Measurements from ENCODE around the gene MED29. TPM values are rescaled to one million over a fixed set of nuclear protein-coding genes. Genes with fewer than 3 reads are reported as not detected.

MED29 gene
- total and polyA plus RNA-seq, 2 of the 13 experiments (the other 11 are each of a cell fraction or from before 2014, with no cell fraction given) = 14.0 to 19.7 TPM

DNA sequence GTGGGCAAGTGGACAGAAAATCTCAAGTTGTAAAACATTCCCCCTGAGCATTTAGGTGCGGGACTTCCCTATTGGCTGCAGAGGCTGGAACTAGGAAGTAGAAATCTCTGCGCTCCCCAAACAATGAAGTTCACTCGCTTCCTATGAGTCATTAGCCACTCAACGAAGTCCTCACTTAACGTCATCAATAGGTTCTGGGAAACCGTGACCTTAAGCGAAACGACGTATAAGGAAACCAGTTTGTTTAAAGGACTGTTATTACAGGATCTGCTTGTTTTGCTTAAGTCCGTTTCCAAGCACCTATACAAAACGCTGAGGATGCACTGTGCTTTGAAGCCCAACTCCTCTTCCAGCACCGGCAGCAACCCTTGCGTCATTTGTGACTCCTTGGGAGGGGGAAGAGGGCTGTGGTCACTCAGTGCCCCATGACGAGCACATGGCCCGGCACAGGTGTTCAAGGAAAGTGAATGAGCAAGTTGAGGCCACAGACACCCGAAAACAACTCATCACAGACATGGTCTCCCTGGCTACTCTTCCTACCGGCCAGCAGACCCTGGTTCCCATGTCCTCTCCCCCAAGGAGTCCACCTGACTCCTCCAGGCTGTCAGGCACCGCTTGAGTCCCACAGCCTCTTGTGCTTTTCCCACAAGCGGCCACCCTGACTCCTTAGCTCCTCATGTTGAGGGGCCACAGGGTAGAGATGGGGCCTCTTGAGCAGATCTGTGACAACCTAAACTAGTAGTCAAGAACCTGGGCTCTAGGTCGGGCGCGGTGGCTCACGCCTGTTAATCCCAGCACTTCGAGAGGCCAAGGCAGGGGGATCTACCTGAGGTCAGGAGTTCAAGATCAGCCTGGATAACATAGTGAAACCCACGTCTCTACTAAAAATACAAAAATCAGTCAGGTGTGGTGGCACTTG, 39.8 kb downstream of the MED29 start (continued):
- TF ChIP-seq ZNF350 (CRISPR knock-in tag; IDR thresholded peaks at IDR 0.05; ENCODE audit: borderline replicate concordance, low read depth) (0 out of 2 replicates have a peak, but pooled peaks have one; percentile 47), ZNF570 (CRISPR knock-in tag; IDR thresholded peaks at IDR 0.05; ENCODE audit: borderline replicate concordance) (no peak), ZNF878 (CRISPR knock-in tag; IDR thresholded peaks at IDR 0.05) (no peak), RORA (CRISPR knock-in tag; IDR thresholded peaks at IDR 0.05) (no peak), RFX5 (IDR thresholded peaks at IDR 0.05; ENCODE audit: low read depth, low read length) (no peak), SSRP1 (CRISPR knock-in tag; IDR thresholded peaks at IDR 0.05) (peak; percentile 90), RBAK (CRISPR knock-in tag; IDR thresholded peaks at IDR 0.05) (no peak), PHF20 (CRISPR knock-in tag; IDR thresholded peaks at IDR 0.05) (no peak), ZNF431 (CRISPR knock-in tag; IDR thresholded peaks at IDR 0.05; ENCODE audit: borderline replicate concordance, low read depth) (no peak), ZMYM3 (CRISPR knock-in tag; IDR thresholded peaks at IDR 0.05) (no peak), ELF1 (CRISPR knock-in tag; IDR thresholded peaks at IDR 0.05) (peak; percentile 67), ZFP36L2 (CRISPR knock-in tag; IDR thresholded peaks at IDR 0.05) (no peak), RCOR2 (CRISPR knock-in tag; IDR thresholded peaks at IDR 0.05) (no peak), ZNF253 (CRISPR knock-in tag; IDR thresholded peaks at IDR 0.05; ENCODE audit: borderline replicate concordance) (no peak), PRPF4 (IDR thresholded peaks at IDR 0.05; ENCODE audit: low read depth, low read length, poor library complexity, severe bottlenecking) (no peak), MEIS1 (CRISPR knock-in tag; IDR thresholded peaks at IDR 0.05; ENCODE audit: borderline replicate concordance) (no peak), ZNF768 (CRISPR knock-in tag; IDR thresholded peaks at IDR 0.05) (no peak)
- TF ChIP-seq, protein P1, sequence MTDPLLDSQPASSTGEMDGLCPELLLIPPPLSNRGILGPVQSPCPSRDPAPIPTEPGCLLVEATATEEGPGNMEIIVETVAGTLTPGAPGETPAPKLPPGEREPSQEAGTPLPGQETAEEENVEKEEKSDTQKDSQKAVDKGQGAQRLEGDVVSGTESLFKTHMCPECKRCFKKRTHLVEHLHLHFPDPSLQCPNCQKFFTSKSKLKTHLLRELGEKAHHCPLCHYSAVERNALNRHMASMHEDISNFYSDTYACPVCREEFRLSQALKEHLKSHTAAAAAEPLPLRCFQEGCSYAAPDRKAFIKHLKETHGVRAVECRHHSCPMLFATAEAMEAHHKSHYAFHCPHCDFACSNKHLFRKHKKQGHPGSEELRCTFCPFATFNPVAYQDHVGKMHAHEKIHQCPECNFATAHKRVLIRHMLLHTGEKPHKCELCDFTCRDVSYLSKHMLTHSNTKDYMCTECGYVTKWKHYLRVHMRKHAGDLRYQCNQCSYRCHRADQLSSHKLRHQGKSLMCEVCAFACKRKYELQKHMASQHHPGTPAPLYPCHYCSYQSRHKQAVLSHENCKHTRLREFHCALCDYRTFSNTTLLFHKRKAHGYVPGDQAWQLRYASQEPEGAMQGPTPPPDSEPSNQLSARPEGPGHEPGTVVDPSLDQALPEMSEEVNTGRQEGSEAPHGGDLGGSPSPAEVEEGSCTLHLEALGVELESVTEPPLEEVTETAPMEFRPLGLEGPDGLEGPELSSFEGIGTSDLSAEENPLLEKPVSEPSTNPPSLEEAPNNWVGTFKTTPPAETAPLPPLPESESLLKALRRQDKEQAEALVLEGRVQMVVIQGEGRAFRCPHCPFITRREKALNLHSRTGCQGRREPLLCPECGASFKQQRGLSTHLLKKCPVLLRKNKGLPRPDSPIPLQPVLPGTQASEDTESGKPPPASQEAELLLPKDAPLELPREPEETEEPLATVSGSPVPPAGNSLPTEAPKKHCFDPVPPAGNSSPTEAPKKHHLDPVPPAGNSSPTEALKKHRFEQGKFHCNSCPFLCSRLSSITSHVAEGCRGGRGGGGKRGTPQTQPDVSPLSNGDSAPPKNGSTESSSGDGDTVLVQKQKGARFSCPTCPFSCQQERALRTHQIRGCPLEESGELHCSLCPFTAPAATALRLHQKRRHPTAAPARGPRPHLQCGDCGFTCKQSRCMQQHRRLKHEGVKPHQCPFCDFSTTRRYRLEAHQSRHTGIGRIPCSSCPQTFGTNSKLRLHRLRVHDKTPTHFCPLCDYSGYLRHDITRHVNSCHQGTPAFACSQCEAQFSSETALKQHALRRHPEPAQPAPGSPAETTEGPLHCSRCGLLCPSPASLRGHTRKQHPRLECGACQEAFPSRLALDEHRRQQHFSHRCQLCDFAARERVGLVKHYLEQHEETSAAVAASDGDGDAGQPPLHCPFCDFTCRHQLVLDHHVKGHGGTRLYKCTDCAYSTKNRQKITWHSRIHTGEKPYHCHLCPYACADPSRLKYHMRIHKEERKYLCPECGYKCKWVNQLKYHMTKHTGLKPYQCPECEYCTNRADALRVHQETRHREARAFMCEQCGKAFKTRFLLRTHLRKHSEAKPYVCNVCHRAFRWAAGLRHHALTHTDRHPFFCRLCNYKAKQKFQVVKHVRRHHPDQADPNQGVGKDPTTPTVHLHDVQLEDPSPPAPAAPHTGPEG (CRISPR knock-in tag; IDR thresholded peaks at IDR 0.05) = no peak
- TF ChIP-seq, protein P2, sequence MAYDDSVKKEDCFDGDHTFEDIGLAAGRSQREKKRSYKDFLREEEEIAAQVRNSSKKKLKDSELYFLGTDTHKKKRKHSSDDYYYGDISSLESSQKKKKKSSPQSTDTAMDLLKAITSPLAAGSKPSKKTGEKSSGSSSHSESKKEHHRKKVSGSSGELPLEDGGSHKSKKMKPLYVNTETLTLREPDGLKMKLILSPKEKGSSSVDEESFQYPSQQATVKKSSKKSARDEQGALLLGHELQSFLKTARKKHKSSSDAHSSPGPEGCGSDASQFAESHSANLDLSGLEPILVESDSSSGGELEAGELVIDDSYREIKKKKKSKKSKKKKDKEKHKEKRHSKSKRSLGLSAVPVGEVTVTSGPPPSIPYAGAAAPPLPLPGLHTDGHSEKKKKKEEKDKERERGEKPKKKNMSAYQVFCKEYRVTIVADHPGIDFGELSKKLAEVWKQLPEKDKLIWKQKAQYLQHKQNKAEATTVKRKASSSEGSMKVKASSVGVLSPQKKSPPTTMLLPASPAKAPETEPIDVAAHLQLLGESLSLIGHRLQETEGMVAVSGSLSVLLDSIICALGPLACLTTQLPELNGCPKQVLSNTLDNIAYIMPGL (CRISPR knock-in tag; IDR thresholded peaks at IDR 0.05; ENCODE audit: borderline replicate concordance in 1 of 2, low read depth in 1 of 2) = no peak
- TF ChIP-seq, protein P3, sequence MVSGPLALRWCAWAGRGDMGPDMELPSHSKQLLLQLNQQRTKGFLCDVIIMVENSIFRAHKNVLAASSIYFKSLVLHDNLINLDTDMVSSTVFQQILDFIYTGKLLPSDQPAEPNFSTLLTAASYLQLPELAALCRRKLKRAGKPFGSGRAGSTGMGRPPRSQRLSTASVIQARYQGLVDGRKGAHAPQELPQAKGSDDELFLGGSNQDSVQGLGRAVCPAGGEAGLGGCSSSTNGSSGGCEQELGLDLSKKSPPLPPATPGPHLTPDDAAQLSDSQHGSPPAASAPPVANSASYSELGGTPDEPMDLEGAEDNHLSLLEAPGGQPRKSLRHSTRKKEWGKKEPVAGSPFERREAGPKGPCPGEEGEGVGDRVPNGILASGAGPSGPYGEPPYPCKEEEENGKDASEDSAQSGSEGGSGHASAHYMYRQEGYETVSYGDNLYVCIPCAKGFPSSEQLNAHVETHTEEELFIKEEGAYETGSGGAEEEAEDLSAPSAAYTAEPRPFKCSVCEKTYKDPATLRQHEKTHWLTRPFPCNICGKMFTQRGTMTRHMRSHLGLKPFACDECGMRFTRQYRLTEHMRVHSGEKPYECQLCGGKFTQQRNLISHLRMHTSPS (CRISPR knock-in tag; IDR thresholded peaks at IDR 0.05; ENCODE audit: low read depth) = no peak

Data from HepG2 (cell line).